Ureter (tissue), 1 donor: ENCODE results near the gene ITSN2. TPM values are rescaled to one million over a fixed set of nuclear protein-coding genes. Genes with fewer than 3 reads are reported as not detected.

Experiments used
- DNase-seq: peaks from one replicate; pipeline ENCODE4 v3.0.0-alpha.2; 2020; ENCODE audit warnings: low spot score
- total RNA-seq: library from RNA; stranded (reverse); gene quantifications from one replicate; pipeline ENCODE4 v1.2.4, GENCODE V29; 2023
- donor health status: DM: yes; HTN: yes; CAD: no.

Gene ITSN2
- total RNA-seq, 1 donor from 2014 or later: 61.2 TPM

- no peak for DNase-seq
Measured at GRCh38 chr2:24179683-24180082, 180.7 kb downstream of the ITSN2 start.

- no peak for DNase-seq
Measured at GRCh38 chr2:24176326-24176725, 184.0 kb downstream of the ITSN2 start.

GRCh38 chr2:24175631-24176187 is 184.6 kb downstream of the ITSN2 start:
- DNase-seq: no peak

GRCh38 chr2:24174851-24175277 is 185.5 kb downstream of the ITSN2 start, which contains the start of gene FAM228A:
Gene FAM228A, plus strand, starts transcription at chr2:24175053. Its CDS starts 428 bp downstream, at chr2:24175481.
- DNase-seq: no peak

GRCh38 chr2:24169023-24169422 is 191.3 kb downstream of the ITSN2 start:
- no peak for DNase-seq

- DNase-seq: no peak
Measured at GRCh38 chr2:24164416-24164973, 195.8 kb downstream of the ITSN2 start.

GRCh38 chr2:24163601-24164000 is 196.7 kb downstream of the ITSN2 start:
- DNase-seq: no peak

- DNase-seq: no peak
Measured at GRCh38 chr2:24163186-24163585, 197.2 kb downstream of the ITSN2 start.

- DNase-seq: no peak
Measured at GRCh38 chr2:24162494-24162893, 197.8 kb downstream of the ITSN2 start.

GRCh38 chr2:24160761-24161160 is 199.6 kb downstream of the ITSN2 start:
- no peak for DNase-seq

- no peak for DNase-seq
Measured at GRCh38 chr2:24159708-24160107, 200.6 kb downstream of the ITSN2 start.

- DNase-seq: no peak
Measured at GRCh38 chr2:24158131-24158530, 202.2 kb downstream of the ITSN2 start.

- no peak for DNase-seq
Measured at GRCh38 chr2:24153478-24153877, 206.9 kb downstream of the ITSN2 start.

Other genes starting within 250 kb of the ITSN2 start
- 1.2 TPM for gene PFN4, start 237.2 kb downstream of the ITSN2 start, total RNA-seq
- gene FAM228B, start 237.1 kb downstream of the ITSN2 start, total RNA-seq: 47.8 TPM
- 1.2 TPM for gene FAM228A, start 185.5 kb downstream of the ITSN2 start, total RNA-seq
- 69.9 TPM for gene NCOA1, start 130.7 kb upstream of the ITSN2 start, total RNA-seq